ENCODE data around the gene CBL. TPM values are rescaled to one million over a fixed set of nuclear protein-coding genes. Genes with fewer than 3 reads are reported as not detected.

Gene CBL
- polyA plus RNA-seq, 1 of the 3 experiments (the other 2 are of a cell fraction) = 9.5 TPM

DNA sequence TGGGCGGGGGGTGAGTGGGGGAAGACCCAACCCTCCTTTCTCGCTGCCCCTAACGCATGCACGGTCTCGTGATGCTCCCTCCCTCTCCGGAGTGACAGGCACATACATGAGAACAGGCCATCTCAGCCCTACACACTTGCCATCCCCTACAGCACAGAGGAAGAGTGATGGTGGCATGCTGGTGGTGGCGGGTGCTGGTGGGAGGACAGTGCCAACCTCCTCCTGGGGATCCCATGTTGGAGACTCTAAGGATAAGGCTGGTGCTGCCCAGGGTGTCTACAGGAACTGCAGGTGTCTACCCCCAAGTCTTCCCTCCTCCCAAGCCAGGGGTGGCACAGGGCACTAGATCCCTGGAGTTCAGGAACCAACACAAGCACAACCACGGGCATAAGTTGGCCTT is 44.3 kb upstream of the CBL start:
- Histone ChIP-seq H3K9me3 (no peaks in the 10 kb centered on the region), H3K9me2 (no peaks in the 10 kb centered on the region), H3K4me1 (ENCODE audit: control insufficient read depth in 1 of 2, insufficient read depth in 2 of 2, low read depth in 1 of 2, low read length in 1 of 2) (peaks cover 6 to 7% of the 10 kb centered on the region in 2 experiments; a peak in 1 of 4 replicates), H3K27me3 (ENCODE audit: insufficient read depth) (no peaks in the 10 kb centered on the region), H3F3A (replicated peaks; ENCODE audit: insufficient read depth) (peaks cover 3% of the 10 kb centered on the region), H3K9ac (no peak overlapping the region), H3K4me2 (no peak overlapping the region), H2AFZ (ENCODE audit: low read depth) (no peak overlapping the region), H3K27ac (ENCODE audit: low read depth in 2 of 2, low read length in 1 of 2) (no peak overlapping the region), H3K79me2 (ENCODE audit: insufficient read depth) (no peaks in the 10 kb centered on the region), H3K36me3 (replicated peaks in 1 of 2; ENCODE audit: control insufficient read depth in 1 of 2, insufficient read depth in 2 of 2, low read length in 1 of 2) (no peaks in the 10 kb centered on the region), H4K20me1 (ENCODE audit: insufficient read depth) (no peaks in the 10 kb centered on the region), H3K4me3 (ENCODE audit: low read depth in 2 of 2, low read length in 1 of 2) (no peak overlapping the region)
- 75% methylated on average over 7 of the region's 8 CpGs for WGBS (ENCODE audit: low lambda C conversion rate)
- POLR2A ChIA-PET = no interaction called here
- TF ChIP-seq YY1 (IDR thresholded peaks at IDR 0.05; ENCODE audit: low read depth) = no peak
- TF ChIP-seq EP300 (IDR thresholded peaks at IDR 0.05; ENCODE audit: borderline replicate concordance in 1 of 2, low read depth in 1 of 2, low read length in 1 of 2) = no peak
- no peak for TF ChIP-seq TCF12 (IDR thresholded peaks at IDR 0.05)
- TF ChIP-seq GABPA (IDR thresholded peaks at IDR 0.05; ENCODE audit: low read depth) = no peak
- TF ChIP-seq NFIC (IDR thresholded peaks at IDR 0.05; ENCODE audit: borderline replicate concordance) = no peak
- no peak for TF ChIP-seq NRF1 (IDR thresholded peaks at IDR 0.05; ENCODE audit: low read depth, low read length)
- TF ChIP-seq, protein P1, sequence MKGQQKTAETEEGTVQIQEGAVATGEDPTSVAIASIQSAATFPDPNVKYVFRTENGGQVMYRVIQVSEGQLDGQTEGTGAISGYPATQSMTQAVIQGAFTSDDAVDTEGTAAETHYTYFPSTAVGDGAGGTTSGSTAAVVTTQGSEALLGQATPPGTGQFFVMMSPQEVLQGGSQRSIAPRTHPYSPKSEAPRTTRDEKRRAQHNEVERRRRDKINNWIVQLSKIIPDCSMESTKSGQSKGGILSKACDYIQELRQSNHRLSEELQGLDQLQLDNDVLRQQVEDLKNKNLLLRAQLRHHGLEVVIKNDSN (IDR thresholded peaks at IDR 0.05; ENCODE audit: borderline replicate concordance, low read depth) = no peak
- TF ChIP-seq, protein P2, sequence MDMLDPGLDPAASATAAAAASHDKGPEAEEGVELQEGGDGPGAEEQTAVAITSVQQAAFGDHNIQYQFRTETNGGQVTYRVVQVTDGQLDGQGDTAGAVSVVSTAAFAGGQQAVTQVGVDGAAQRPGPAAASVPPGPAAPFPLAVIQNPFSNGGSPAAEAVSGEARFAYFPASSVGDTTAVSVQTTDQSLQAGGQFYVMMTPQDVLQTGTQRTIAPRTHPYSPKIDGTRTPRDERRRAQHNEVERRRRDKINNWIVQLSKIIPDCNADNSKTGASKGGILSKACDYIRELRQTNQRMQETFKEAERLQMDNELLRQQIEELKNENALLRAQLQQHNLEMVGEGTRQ (IDR thresholded peaks at IDR 0.05; ENCODE audit: borderline replicate concordance, low read depth, low read length) = no peak
- TF ChIP-seq, protein P3, sequence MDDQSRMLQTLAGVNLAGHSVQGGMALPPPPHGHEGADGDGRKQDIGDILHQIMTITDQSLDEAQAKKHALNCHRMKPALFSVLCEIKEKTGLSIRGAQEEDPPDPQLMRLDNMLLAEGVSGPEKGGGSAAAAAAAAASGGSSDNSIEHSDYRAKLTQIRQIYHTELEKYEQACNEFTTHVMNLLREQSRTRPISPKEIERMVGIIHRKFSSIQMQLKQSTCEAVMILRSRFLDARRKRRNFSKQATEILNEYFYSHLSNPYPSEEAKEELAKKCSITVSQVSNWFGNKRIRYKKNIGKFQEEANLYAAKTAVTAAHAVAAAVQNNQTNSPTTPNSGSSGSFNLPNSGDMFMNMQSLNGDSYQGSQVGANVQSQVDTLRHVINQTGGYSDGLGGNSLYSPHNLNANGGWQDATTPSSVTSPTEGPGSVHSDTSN (IDR thresholded peaks at IDR 0.05) = no peak
- no peak for TF ChIP-seq MXI1 (IDR thresholded peaks at IDR 0.05; ENCODE audit: low read depth, low read length)
- no peak for TF ChIP-seq CHD2 (IDR thresholded peaks at IDR 0.05; ENCODE audit: low read length, partially characterized antibody)
- TF ChIP-seq EZH2phosphoT487 (IDR thresholded peaks at IDR 0.05; ENCODE audit: borderline replicate concordance, low read depth) = no peak
- TF ChIP-seq SMC3 (IDR thresholded peaks at IDR 0.05; ENCODE audit: low read depth, low read length) = no peak
- no peak for TF ChIP-seq RCOR1 (IDR thresholded peaks at IDR 0.05; ENCODE audit: low read length)
- no peak for TF ChIP-seq ELF1 (IDR thresholded peaks at IDR 0.05)
- TF ChIP-seq FOXJ3 (CRISPR knock-in tag; IDR thresholded peaks at IDR 0.05) = no peak
- no peak for DNase-seq
- CTCF ChIA-PET = no interaction called here
